HG03039 (cell line): Measurements from ENCODE around the gene TBXAS1.
"Not testable (repeated sequence)": the region's sequence is repeated elsewhere in the genome, so short reads cannot be mapped to it uniquely, and the experiment has no call there.

ENCODE experiments used
- ATAC-seq: cut with Tn5 transposase; IDR thresholded peaks from one replicate; pipeline ENCODE4 v1.9.1; 2021; ENCODE audit warnings: mild to moderate bottlenecking, moderate library complexity; ENCODE audit not compliant: unreplicated experiment

The TBXAS1 gene

DNA sequence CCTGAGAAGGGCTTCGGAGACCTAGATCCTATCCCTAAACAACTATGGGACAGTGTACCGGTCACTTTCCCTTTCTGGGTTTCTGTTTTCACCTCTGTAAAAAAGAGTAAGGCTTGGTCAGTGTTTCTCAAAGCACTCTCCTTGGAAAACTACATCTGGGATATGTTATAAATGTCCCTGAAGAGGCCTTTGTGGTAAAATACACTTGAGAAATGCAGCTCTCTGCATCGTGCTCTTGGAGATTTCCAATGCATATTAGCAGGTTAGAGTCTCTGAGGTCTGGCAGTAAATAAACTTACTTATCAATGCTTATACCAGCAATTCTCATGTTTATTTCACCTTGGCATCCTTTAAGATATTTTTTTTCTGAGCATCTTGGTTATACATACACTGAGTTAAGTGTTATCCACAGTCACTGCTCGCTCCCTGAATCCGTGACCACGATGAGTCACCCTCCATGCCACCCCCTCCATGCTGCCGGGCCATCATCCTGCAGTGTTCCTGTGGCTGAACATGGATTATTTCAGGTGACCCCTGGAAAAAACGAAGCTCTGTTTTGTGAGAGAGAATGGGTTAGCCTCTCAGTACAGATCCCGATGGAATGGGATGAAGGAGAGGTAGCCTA lies 3.3 kb upstream of the TBXAS1 start:
- ATAC-seq: no peak

DNA sequence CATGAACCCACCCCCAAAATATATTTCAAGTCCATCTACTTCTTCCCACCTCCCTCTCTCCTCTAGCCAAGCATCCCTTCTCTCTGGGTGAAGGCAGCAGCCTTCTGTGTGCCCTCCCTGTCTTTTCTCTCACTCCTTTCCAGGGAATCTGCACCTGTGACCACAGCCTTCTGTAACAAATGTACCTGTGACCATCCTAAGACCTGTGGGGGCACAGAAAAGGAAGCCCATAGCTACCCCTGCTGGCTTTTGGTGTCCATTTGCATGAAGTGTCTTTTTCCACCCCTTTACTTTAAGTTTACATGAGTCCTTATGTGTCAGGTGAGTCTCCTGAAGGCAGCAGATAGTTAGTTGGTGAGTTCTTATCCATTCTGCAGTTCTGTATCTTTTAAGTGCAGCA lies 2.0 kb upstream of the TBXAS1 start:
- ATAC-seq: no peak

DNA sequence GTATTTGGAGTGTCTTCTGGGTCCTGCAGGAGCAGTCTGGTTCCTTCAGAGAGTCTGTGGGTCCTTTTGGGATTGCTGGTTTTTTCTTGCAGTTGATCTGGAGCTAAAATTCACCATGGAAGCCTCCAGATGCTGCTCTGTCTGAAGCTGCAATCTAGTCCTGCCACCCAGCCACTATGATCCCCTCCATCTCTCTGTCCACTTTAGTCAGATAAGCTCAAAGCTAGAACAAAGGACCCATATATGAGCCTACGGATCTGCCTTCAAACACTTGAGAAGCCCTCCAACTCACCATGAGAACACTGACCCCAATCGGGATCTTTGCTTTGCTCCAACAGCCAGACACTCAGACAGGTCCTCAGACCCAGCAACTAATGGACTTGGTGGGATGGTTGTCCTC lies 618 bp upstream of the TBXAS1 start:
- ATAC-seq: no peak

DNA sequence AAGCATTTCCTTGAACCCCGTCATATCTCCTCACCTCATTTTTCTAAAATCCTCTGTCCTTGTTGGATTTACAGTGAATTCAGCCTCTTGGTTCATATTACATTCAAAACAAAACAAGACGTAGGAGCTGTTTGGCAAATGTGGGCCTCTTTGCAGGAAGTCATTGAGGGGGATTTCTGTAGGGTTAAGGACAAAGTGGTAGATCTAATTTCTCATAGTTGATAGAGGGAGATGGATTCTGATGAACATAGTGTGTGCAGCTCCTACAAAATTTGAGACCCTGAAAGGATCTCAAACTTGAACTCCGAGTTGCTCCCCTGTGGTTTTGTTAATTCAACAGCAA lies 682 bp downstream of the TBXAS1 start:
- peak; percentile 45 for ATAC-seq

DNA sequence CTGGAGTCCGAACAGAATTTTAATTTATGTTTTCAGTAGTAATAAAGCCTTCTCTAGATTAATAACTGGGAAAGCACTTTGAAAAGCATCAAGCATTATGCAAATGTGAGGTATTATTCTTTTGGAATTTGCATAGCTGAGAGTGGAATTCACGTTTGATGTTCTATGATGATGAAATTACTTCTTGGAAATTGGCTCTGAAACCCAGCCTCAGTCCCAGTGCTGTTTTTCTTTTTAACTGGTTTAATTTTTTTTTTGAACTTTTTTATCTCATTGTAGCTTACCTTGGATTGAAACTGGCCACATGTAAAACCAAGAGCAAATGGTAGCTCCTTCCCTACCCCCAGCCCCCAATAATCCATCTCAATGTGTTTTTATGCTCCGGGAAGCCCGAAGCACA lies 1.2 kb downstream of the TBXAS1 start:
- no peak for ATAC-seq

DNA sequence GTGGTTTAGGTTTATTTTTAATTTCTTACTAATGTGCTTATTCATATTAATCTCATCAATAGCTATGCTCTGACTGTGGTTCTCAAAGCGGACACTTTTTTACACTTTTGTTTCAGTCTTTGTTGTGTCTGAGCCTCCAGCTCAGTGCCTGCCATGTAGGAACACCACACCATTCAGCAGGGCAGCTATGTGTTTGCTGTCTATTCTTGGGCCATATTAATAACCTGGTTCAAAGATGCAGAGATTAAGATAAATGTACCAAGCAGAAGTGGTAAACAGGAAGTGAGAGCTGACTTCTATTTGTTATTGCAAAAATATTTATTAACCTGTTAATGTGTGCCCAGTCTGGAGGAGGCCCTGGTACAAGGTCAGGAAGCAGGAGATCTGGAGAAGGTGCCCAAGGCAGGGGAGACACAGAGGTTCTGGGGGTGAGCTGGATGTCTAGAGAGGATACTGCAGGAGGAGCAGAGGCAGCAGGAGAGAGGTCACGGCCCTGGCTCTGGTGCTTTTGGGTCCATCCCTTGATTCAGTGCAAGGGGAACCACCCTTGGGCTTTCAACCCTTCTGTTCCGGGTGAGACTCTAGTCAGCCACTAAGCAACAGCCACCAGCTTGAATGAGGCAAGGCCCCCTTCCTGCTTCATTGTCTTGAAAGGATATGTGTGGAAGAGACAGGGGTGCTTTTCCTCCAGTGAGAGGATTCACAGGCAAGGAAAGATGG lies 1.9 kb downstream of the TBXAS1 start:
- ATAC-seq: peak; percentile 50

DNA sequence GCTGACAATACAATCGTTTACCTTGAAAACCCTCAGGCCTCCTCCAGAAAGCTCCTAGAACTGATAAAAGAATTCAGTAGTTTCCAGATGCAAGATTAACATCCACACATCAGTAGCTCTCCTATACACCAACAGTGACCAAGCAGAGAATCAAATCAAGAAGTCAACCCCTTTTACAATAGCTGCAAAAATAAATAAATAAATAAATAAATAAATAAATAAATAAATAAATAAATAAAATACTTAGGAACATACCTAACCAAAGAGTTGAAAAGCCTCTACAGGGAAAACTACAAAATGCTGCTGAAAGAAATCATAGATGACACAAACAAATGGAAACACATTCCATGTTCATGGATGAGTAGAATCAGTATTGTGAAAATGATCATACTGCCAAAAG lies 6.8 kb downstream of the TBXAS1 start:
- not testable (repeated sequence) for ATAC-seq

DNA sequence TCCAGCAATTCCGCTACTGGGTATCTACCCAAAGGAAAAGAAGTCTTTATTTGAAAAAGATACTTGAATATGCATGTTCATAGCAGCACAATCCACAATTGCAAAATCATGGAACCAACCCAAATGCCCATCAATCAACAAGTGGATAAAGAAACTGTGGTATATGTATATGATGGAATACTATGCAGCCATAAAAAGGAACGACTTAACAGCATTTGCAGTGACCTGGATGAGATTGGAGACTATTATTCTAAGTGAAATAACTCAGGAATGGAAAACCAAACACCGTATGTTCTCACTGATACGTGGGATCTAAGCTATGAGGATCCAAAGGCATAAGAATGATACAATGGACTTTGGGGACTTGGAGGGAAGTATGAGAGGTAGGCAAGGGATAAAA lies 8.2 kb downstream of the TBXAS1 start:
- ATAC-seq: not testable (repeated sequence)

DNA sequence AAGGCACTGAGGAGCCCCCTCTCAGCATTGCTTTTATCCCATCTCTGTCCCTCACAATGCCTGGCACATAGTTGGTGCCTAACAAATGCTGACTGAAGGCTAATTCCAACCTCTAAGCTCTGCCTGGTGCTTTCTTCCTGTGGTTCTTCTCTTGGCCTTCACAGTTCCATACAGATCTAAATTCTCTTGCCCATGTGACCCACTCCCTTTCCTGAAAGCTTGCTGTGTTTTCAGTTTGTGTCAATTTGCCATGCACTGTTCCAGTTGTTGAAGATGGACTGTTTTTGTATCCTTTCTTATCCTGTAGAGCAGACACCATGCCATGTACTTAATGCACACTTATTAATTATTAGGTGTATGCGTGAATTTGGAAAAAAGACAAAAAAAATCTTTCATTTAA lies 9.2 kb downstream of the TBXAS1 start:
- ATAC-seq: no peak

DNA sequence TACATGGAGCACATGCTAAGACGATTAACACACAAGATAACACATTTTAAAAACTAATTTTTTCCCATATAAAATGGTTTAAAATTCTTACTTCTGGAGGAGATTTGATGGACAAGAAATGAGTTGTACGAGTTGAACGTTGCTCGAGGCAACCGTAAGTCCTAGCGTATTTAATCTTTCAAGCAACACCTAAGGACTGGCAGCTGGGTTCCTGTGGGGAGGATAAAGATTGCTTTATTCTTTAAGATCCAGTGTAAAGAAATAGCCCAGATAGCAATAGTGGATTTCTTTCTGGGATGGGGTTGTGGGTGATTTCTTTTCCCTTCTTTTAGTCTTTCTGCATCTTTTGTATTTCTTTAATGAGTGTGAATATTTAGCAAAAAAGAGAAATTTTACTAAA lies 9.8 kb downstream of the TBXAS1 start:
- no peak for ATAC-seq

DNA sequence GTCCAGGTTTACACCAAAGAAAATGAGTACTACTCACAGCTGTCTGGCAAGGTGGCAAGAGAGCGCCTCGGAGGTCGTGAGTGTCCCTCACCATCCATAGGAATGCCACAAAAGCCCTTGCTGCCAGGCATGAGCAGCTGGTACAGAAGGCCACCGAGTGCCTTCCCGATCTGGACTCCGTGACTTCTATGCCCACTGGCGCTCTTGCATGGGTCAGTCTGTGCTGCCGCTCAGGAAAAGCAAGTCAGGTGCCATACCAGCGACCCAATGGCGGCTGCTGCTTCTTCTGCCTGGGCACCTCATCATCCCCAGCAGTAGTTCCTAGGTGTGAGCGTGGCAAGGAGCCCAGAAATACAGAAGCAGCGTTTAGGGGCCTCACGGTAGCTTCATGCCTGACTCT lies 11.7 kb downstream of the TBXAS1 start:
- ATAC-seq: no peak

DNA sequence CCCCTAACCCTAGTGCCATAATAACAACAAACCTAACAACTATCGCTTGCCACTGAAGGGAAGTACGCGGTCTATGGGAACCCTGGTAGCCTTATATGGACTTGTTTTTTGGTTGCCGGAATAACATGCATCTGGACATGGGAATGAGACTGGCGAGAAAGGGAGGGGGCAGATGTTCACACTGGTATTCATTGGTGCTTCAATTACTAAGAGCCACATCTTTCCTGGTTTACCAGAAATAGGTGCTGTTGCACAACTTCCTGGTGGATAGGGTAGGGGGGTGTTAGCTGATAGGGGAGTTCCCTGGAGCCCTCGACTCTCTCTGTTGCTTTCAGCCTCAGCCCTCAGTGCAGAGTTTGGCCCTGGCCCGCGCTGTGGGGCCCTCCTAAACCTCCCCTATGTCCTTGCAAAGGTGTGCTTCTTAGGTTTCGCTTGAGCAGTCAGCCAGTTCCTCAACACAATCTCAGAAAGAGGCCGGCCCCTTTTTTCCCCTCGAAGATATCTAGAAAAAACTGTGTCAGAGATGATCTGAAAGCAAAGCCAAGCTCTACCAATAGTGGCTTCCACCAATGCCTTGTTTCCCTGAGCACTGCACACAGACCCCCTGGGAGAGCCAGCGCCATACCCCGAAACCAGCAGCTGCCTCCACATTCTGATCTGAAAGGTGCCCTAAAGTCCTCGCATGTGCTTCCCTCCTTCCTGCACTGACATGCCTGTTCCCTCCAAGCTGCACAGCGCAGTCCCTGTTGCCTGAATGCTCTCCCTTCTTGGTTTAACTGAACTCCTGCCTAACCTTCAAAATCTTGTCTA lies 13.5 kb downstream of the TBXAS1 start:
- no peak for ATAC-seq

DNA sequence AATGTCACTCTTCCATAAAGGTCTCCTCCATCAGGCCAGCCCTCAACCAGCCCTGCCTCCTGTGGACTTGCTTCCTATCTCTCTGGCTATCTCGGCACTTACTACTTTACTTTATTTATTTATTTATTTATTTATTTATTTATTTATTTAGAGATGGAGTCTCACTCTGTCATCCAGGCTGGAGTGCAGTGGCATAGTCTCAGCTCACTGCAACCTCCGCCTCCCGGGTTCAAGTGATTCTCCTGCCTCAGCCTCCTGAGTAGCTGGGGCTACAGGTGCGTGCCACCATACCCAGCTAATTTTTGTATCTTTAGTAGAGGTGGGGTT lies 14.1 kb downstream of the TBXAS1 start:
- not testable (repeated sequence) for ATAC-seq

DNA sequence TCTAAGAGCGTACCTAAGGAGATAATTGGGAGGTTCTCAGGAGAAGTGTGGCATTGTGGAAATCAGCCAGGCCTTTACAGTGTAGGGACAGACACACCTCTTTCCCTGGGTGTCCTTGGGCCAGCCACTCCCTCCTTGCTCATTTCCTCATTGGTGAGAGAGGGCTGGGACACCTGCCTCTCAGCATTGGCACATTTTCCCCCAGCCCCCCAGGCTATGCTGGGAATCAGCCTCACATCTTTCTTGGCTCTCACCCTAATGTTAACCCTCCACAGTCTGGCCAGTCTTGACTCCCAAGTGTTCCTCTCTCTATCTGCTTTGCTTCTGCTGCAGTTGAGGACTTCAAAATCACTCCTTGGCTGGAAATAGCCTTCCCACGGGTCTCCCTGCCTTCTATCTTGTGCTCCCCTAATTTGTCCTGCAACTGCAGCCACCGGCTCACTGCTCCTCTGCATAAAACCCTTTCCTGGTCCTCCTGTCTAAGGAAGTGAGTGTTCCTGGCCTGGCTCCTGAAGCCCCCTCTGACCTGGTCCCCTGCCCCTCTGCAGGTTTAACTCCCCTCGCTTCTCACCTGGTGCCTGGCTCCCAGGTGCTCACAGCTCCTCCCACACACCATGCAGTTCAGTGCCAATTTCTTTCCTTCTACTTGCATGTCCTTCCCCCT lies 15.8 kb downstream of the TBXAS1 start:
- ATAC-seq: no peak

DNA sequence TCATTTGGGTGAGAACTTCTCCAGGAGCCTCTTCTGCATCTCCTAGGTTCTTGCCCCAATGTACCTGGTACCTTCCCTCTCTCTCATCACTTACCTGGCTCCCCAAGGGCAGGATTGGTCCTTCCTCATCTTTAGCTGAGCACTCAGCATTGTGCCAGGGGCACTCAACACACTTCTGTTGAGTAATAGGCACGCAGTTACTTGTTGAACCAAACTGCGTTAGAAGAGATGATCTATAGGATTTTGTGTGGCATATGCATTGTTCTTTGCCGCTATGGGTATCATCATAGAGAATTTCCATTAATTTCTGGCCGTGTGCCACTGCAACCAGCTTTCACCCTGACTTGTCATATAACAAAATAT lies 16.4 kb downstream of the TBXAS1 start:
- ATAC-seq: no peak

DNA sequence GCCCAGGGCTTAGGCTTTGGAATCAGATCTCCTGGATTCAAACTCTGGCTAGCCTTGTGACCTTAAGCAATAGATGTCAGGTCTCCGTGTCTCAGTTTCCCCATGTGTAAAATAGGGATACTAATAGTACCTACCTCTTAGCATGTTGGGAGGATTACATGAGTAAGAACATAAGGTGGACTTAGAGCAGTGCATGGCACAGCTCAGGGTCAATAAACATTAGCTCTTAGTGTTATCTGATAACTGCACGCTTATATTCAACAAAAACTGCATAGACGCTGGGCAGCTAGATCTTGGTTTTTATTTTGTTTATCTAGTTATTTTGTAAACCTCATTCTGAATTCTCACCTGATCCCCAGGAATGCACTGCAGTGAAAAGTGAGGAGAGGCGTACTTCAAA lies 17.2 kb downstream of the TBXAS1 start:
- ATAC-seq: no peak

DNA sequence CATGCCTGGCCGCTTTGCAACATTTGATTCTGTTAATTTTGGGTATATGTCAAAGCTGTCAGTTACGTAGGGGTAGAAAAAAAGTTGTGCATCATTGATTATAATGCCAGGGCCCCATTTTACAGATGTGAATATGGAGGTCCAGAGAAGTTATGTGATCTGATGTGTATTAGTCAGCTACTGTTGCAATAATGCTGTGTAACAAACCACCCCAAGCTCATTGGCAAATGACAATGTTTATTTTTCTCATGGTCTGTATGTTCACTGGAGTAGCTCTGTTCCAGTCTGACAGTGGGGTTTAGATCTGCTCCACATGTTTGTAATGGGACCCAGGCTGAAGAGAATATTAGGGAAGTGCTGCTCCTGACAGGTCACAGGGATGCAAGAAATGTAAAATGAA lies 19.2 kb downstream of the TBXAS1 start:
- no peak for ATAC-seq

DNA sequence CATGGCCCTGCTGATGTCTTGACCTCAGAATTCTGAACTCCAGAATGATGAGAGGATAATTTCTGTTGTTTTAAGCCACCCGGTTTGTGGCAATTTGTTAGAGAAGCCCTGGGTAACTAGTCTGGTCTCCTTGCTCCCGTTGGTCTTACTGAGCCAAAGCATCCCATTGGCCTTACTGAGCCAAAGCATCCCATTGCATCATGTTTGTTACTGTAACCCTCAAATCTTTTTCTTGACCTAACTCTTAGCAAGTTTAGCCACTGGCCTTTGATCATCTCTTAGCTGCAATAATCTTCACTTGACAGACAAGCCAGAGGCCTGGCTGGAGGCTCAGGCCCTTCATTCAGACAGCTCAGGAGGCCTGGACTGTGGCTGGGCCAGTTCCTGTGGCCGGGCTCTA lies 21.8 kb downstream of the TBXAS1 start:
- ATAC-seq: no peak

DNA sequence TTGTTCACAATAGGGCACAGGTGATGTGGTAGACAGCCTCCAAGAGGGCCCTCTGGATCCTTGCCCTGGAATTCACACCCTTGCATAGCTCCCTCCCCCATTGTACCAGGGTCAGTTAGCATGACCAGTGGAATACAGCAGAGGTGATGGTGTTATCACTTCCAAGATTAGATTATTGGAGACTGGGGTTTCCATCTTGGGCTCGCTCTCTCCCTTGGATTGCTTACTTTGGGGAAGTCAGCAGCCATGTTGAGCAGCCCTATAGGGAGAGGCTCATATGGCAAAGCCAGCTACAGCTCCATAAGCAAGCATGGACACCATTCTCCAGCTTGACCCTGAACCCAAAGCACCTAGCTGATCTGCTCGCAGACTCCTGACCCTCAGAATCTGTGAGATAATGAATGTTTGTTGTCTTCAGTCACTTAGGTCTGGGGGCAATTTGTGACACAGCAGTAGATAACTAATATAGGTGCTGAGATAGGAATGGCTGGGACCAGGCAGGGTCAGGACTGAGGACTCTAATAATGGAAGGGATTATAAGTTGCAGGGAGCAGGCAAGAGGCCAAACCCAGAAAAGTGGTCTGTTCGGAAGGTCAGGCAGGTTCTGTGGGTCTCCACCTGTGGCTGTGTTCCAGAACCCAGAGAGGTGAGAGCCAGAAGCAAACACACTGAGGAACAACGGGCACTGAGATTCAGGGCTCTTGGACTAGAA lies 22.9 kb downstream of the TBXAS1 start:
- no peak for ATAC-seq

DNA sequence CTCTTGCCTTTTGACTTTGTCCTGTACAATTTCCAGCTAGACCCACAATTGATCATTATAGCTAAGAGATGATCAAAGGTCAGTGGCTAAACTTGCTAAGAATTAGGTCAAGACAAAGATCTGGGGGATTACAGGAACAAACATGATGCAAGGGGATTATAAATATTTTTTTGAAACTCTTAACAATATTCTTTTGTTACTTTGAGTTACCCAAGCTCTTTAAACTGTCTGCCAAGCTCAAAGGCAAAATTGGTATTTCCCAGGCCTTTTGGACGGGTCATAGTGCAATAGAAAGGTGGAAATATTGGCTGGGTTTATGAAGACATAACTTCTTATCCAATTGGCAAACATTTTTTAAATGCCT lies 23.4 kb downstream of the TBXAS1 start:
- ATAC-seq: no peak

DNA sequence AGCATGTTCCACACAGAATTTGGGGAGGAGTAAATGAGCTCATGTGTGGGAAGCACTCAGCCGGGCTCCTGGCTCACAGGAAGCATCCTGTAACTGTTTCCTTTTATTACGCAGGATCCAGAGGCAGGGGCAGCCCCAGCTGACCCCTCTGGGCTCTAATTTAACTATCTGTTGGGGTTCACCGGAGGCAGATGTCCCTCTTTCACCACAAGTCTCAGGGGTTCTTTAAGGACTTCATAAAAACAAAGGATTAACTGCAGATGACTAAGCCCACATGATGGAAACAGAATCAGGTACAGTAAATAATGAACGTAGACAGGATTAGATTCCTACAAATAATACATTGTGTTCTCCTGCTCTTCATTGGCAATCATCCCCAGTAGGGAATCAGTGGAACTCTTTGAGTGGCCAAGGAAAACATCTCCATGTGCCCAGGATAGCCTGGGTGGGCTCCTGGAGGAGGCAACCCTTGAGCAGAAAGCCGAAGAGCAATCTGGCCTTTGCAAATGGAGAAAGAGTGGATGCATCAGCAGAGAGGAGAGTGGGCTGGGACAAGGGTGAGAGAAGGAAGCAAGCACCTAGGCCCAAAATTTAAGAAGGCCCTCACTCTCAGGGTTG lies 24.6 kb downstream of the TBXAS1 start:
- ATAC-seq: no peak
